Activated T-helper 2 cell treated with anti-CD3 and anti-CD28 coated beads, Interferon-gamma antibody, Interleukin-2, Interleukin-4, amounts not matched to agents 10 μg/mL and 5 μg/mL and 100 μg/mL, durations not matched to agents 14 hours and 24 hours and 36 hours (primary cell): ENCODE measurements around the gene CEP350. TPM values are rescaled to one million over a fixed set of nuclear protein-coding genes. Genes with fewer than 3 reads are reported as not detected.

Source experiments
- DNase-seq: peaks from one replicate; pipeline ENCODE4 v3.0.0; 2021; ENCODE audit warnings: low spot score
- H3K27ac Mint-ChIP-seq: one replicate; pipeline ENCODE4 v1.8.0; 2021; ENCODE audit warnings: mixed read lengths
- H3K27me3 Mint-ChIP-seq: one replicate; pipeline ENCODE4 v1.8.0; 2021; ENCODE audit warnings: low read depth, mixed read lengths
- H3K36me3 Mint-ChIP-seq: one replicate; pipeline ENCODE4 v1.8.0; 2021; ENCODE audit warnings: low read depth, mixed read lengths
- H3K4me1 Mint-ChIP-seq: one replicate; pipeline ENCODE4 v1.8.0; 2021; ENCODE audit warnings: low read depth, mixed read lengths
- H3K4me3 Mint-ChIP-seq: one replicate; pipeline ENCODE4 v1.8.0; 2021; ENCODE audit warnings: low read depth, mild to moderate bottlenecking, moderate library complexity, mixed read lengths
- H3K9me3 Mint-ChIP-seq: one replicate; pipeline ENCODE4 v1.8.0; 2021; ENCODE audit warnings: mixed read lengths
- intact Hi-C: fragments of 100-400 bp; cut with micrococcal nuclease; formaldehyde crosslinking; loops from one replicate; pipeline ENCODE4 v1.15.1; 2023
- total RNA-seq: library from RNA; stranded (reverse); gene quantifications from 2 replicates; pipeline ENCODE4 v1.2.3, GENCODE V29; 2022

Gene CEP350
- total RNA-seq, 1 donor from 2014 or later, result 43.7 TPM

DNA sequence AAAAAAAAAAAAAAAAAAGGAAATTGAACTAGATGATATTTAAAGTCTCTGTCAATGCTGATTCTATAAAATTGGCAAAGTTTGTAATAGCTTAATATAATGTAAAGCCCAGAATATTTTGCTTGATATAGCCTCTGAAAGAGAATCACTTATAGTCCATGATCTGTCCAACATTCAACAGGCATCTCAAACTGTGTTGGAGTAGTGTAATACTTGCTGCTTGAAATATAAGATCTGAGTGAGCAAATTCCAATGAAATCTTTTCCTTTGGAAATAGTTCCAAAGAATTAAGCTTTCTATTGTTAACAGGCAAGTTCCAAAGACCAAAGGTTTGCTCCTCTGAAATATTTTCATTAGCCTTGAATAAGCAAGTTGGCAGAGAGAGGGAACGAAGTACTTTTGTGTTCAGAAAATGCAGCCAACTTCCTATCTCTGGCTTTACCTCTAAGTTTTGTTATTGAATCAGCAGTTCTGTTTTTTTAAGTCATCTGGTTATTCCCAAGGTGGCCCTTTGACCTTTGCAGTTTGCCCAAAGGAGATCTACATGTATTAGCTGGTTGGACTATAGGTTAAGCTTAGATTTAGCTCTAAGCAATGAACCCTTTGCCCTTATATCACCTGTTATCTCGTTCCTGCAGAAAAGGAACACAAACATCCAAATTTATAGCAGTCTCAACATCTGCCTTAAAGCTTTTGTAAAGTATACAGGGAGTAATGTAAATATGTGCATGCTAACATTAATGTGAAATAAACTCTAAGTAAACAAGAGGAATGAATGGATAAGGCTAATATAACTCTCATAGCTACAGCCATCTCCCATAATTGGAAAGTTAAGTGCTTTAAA lies 24.4 kb upstream of the CEP350 start:
- Mint-ChIP-seq H3K4me1 (no peaks in the 10 kb centered on the region), H3K9me3 (no peaks in the 10 kb centered on the region), H3K4me3 (no peak overlapping the region), H3K27ac (no peak overlapping the region), H3K36me3 (no peaks in the 10 kb centered on the region), H3K27me3 (peaks cover 12% of the 10 kb centered on the region)
- intact Hi-C loops, result no loop called here
- DNase-seq, result no peak

DNA sequence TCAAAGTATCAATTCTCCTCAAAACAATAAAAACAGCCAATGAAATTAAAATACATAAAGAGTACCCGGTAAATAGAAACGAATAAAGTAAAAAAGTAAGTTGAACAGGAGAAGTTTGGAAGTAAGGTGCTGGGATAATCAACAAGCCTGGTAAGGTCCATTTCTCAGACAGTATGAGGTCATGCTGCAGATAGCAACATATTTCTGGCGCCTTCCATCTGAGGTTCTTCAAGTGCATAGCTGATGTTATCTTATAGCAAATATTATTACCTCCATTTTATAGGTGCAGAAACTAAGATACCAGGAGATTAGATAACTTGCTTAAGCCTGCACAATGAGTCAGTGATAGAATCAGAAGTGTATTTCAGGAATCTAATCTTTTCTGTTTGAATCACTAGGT lies 23.7 kb upstream of the CEP350 start:
- Mint-ChIP-seq H3K4me1 (no peaks in the 10 kb centered on the region), H3K36me3 (no peaks in the 10 kb centered on the region), H3K4me3 (no peak overlapping the region), H3K27me3 (peaks cover 14% of the 10 kb centered on the region), H3K27ac (no peak overlapping the region), H3K9me3 (no peaks in the 10 kb centered on the region)
- no peak for DNase-seq
- intact Hi-C loops, result no loop called here

DNA sequence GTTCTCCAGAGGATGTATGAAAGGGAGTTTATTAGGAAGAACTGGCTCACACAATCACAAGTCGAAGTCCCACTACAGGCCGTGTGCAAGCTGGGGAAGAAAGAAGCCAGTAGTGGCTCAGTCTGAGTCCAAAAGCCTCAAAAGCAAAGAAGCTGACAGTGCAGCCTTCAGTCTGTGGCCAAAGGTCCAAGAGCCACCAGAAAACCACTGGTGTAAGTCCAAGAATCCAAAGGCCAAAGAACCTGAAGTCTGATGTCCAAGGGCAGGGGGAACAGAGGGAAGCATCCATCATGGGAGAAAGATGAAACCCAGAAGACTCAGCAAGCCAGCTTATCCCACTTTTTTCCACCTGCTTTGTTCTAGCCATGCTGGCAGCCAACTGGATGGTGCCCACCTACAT lies 21.4 kb upstream of the CEP350 start:
- no peaks in the 10 kb centered on the region for H3K36me3 Mint-ChIP-seq
- no peak overlapping the region for H3K27ac Mint-ChIP-seq
- intact Hi-C loops, result no loop called here
- no peak overlapping the region for H3K4me3 Mint-ChIP-seq
- DNase-seq, result no peak
- H3K27me3 Mint-ChIP-seq, result peaks cover 30% of the 10 kb centered on the region
- H3K9me3 Mint-ChIP-seq, result no peaks in the 10 kb centered on the region
- no peaks in the 10 kb centered on the region for H3K4me1 Mint-ChIP-seq

DNA sequence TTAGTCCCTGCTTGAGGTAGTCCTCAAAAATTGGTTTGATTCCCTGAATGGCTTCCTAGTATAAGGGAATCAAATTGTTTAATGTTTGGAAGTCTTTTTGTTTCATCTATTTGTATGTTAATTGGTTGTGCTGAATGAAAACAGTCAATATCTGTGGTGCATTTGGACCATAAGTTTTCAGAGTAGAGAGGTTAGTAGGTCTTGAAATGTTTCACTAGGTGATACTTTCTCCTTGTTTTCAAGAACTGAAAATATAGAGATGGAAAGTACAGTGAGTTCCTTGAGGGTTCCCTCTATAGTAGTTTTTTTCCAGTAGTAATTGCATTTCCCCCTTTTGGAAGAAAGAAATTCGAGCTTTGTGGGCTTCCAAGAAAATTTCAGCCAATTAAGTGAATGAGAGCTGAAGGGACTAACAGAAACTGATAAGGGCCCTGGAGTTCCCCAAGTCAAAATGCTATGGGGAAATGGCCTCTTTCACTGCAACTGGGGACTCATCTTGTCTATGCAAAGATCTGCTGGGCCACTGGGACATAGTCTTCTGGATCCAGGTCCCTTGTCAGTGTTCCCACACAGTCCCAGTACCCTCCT lies 18.6 kb upstream of the CEP350 start:
- no peaks in the 10 kb centered on the region for H3K4me1 Mint-ChIP-seq
- no peaks in the 10 kb centered on the region for H3K9me3 Mint-ChIP-seq
- no peak for DNase-seq
- no peak overlapping the region for H3K4me3 Mint-ChIP-seq
- no peaks in the 10 kb centered on the region for H3K36me3 Mint-ChIP-seq
- peaks cover 32% of the 10 kb centered on the region for H3K27me3 Mint-ChIP-seq
- H3K27ac Mint-ChIP-seq, result no peak overlapping the region
- intact Hi-C loops, result no loop called here

DNA sequence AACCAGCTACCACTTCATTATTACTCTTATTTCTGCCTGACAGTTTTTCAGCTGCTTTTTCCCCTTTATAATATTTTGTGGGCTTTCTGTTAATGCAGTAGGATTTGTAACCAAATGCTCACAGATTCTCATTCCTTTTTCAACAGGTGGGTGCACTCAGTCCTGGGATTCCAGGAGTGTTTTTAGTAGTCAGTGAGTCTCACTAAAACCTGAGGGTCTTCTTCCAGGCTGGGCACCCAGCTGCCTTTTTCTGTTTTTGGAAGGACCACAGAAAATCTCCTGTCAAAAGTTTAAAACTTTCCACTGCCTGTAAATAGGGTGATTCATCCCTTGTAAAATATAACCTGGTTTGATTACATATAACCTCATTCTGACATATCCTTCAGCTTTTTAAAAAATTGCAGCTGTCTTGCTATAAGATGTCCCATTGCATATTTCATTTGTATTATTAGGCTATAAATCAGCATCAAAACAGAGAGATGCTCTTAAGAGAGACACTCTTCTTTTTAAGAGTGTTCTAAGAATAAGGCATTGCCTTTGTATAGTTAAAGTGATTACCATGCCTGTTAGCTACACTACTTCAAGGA lies 16.8 kb upstream of the CEP350 start:
- no peak for DNase-seq
- Mint-ChIP-seq H3K27ac (no peak overlapping the region), H3K4me1 (no peaks in the 10 kb centered on the region), H3K36me3 (no peaks in the 10 kb centered on the region), H3K4me3 (no peak overlapping the region), H3K9me3 (no peaks in the 10 kb centered on the region), H3K27me3 (peaks cover 28% of the 10 kb centered on the region)
- intact Hi-C loops, result no loop called here

DNA sequence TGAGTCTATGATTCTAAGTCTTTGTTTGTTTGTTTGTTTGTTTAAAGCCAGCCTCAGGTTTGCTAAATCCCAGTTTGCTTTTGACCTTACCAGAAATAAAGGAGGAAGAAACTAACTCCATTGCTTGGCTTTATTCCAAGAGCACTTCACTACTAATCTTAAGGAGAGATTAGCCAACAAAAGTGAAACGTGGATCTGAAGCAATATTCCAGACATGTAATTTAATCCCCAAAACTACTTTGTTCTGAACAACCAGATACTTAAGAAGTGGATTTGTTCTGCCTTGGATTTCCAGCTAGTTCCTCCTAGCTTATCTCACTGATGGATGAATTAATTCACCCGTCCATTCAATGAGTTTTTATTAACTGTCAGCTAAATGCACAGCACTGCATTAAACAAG lies 15.9 kb upstream of the CEP350 start:
- Mint-ChIP-seq H3K36me3 (no peaks in the 10 kb centered on the region), H3K4me1 (no peaks in the 10 kb centered on the region)

DNA sequence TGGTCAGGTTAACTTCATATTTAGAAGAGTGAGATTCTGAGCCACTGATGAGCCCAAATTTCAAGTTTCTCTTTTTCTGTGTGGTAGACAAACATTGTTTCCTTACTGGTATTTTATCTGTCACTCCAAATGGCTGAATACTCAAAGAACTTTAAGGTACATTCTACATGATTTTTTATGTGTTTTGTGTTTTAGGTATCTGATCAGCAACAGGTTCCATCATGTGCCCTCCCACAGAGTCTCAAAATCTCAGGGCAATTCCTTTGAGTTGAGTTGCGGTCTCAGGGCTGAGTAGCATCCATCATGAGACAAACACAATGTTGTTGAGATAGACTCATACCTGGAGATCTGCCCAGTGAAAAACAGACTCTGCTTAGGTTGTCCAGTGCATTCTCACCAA lies 14.7 kb upstream of the CEP350 start:
- intact Hi-C loops, result no loop called here

More for the DNA sequence above, 15.9 kb upstream of the CEP350 start:
- intact Hi-C loops, result no loop called here
- H3K27ac Mint-ChIP-seq, result no peak overlapping the region
- no peak for DNase-seq
- H3K27me3 Mint-ChIP-seq, result peaks cover 28% of the 10 kb centered on the region
- no peaks in the 10 kb centered on the region for H3K9me3 Mint-ChIP-seq
- no peak overlapping the region for H3K4me3 Mint-ChIP-seq

DNA sequence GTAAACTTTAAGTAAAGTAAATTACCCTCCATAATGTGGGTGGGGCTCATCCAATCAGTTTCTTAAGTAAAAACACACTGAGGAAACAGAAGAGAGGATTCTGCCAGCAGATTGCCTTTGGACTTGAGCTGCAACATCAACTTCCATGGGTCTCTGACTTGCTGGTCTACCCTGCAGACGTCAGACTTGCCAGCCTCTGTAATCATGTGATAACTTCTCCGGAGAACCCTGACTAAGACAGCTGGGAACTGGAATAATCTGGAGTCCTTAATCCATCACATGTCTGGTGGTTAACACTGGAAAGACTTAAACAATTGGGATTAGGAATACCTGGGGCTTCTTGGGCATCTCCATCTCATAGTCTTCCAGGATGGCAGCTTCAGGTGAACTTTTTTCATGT lies 13.2 kb upstream of the CEP350 start:
- no peak for DNase-seq
- no peaks in the 10 kb centered on the region for H3K4me1 Mint-ChIP-seq
- peaks cover 22% of the 10 kb centered on the region for H3K27me3 Mint-ChIP-seq
- intact Hi-C loops, result no loop called here
- H3K27ac Mint-ChIP-seq, result no peak overlapping the region
- H3K9me3 Mint-ChIP-seq, result no peaks in the 10 kb centered on the region
- H3K36me3 Mint-ChIP-seq, result no peaks in the 10 kb centered on the region
- H3K4me3 Mint-ChIP-seq, result no peak overlapping the region

More for the DNA sequence above, 14.7 kb upstream of the CEP350 start:
- H3K9me3 Mint-ChIP-seq, result no peaks in the 10 kb centered on the region
- no peaks in the 10 kb centered on the region for H3K4me1 Mint-ChIP-seq
- H3K4me3 Mint-ChIP-seq, result no peak overlapping the region
- DNase-seq, result no peak
- no peak overlapping the region for H3K27ac Mint-ChIP-seq
- peaks cover 28% of the 10 kb centered on the region for H3K27me3 Mint-ChIP-seq
- no peaks in the 10 kb centered on the region for H3K36me3 Mint-ChIP-seq

DNA sequence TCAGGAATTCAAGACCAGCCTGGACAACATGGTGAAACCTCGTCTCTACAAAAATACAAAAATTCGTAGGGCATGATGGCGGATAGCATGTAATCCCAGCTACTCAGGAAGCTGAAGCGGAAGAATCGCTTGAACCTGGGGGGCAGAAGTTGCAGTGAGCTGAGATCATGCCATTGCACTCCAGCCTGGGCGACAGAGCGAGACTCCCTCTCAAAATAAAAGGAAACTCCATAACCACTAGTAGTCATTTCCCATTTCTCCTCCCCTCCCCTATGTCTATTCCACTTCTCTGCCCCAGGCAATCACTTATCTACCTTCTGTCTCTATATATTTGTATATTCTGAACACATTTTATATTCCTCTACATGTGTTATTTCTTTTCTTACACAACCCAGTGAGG lies 4.0 kb upstream of the CEP350 start:
- H3K9me3 Mint-ChIP-seq, result no peaks in the 10 kb centered on the region
- no peaks in the 10 kb centered on the region for H3K27me3 Mint-ChIP-seq
- H3K36me3 Mint-ChIP-seq, result no peaks in the 10 kb centered on the region
- DNase-seq, result no peak
- H3K27ac Mint-ChIP-seq, result no peak overlapping the region
- no peak overlapping the region for H3K4me3 Mint-ChIP-seq
- peaks cover 17% of the 10 kb centered on the region for H3K4me1 Mint-ChIP-seq
- intact Hi-C loops, result loop anchor here (5.0 kb wide), 2 partner anchors 202 to 913 kb away; partner anchors contain the start of gene QSOX1

DNA sequence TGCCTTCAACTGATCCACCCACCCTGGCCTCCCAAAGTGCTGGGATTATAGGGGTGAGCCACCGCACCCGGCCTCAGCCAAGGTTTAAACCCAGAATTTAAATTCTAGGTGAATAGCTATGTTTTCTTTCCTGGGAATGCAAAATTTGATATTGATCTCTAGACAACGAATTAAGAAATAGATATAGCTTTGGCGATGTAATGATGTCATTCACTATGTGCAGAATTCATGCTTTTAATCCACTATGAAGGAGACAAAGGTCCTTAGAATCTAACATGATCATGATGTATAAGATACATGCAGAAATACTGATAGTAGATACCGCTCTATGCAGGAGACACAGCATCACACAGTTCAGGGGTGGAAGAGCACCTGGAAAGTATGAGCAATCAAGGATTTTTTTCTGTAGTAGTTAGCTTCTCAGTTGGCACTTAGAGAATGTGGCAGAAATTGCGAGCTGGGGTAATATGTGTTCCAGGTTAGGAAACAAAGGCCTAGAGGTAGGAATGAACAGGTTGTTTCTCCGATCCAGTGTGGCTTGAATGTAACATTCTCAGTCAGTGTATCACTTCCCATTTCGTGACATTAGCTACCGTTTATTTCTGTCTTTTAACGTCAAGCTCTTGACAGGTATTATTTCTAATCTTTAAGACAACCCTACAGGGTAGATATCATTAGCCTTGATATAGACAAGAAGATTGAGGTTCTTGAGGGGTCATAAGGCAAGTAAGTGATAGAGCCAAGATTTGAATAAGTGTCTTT lies 3.0 kb upstream of the CEP350 start:
- Mint-ChIP-seq H3K27me3 (no peaks in the 10 kb centered on the region), H3K9me3 (no peaks in the 10 kb centered on the region), H3K36me3 (no peaks in the 10 kb centered on the region), H3K4me3 (no peak overlapping the region), H3K27ac (no peak overlapping the region), H3K4me1 (peaks cover 26% of the 10 kb centered on the region)
- intact Hi-C loops, result loop anchor here (5.0 kb wide), 2 partner anchors 201 to 914 kb away; partner anchors contain the start of gene QSOX1
- DNase-seq, result no peak

DNA sequence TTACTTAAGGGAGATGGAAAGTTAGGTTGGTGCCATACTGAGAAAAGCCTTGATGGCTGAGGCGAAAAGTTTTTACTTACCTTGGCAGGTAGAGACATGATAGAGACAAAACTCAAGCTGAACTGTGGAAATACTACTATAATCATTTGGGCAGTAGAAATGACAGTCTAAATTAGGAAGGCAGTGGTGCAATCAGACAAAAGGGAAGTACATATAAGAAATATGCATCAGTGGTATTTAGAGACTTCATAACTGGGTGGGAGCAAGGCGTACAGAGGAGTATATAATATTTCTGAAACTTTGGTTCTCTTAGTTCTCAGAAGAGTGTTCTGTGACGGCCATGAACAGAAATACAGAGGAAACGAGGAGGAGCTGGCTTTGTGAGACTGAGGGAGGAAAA lies 2.4 kb upstream of the CEP350 start:
- no peak for DNase-seq
- Mint-ChIP-seq H3K27me3 (no peaks in the 10 kb centered on the region), H3K4me1 (peaks cover 30% of the 10 kb centered on the region), H3K27ac (peak overlapping the region; percentile 79), H3K9me3 (no peaks in the 10 kb centered on the region), H3K4me3 (peak overlapping the region; percentile 3), H3K36me3 (no peaks in the 10 kb centered on the region)
- intact Hi-C loops, result loop anchor here (5.0 kb wide), 2 partner anchors 200 to 915 kb away; partner anchors contain the start of gene QSOX1

DNA sequence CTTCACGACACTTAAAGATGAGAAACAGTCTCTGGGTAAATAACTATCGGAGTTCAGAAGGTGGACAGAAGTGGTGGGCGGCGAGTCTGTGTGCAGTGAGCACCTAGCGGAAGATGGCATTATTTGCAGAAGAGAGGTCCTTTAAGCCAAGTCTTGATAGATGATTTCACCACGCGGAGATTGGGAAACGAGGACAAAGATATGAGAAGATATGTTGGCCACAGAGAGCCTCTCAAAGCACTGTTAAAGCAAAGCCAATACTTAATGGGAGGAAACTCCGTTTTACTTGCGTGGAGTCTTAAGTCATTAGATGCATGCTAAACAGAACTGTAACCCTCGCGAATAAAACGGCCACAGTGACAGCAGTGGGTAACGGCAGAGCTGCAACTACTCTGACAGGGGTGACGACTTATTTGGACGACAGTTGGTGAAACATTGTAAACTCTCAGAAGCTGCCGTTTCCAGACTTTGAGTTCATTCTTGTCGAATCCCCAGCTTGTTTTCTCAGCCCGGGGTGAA lies 577 bp upstream of the CEP350 start:
- no peaks in the 10 kb centered on the region for H3K27me3 Mint-ChIP-seq
- H3K9me3 Mint-ChIP-seq, result no peaks in the 10 kb centered on the region
- H3K36me3 Mint-ChIP-seq, result no peaks in the 10 kb centered on the region
- intact Hi-C loops, result loop anchor here (1.0 to 5.0 kb wide), 3 partner anchors 72 to 917 kb away; partner anchors contain the start of genes QSOX1 and TOR1AIP1
- H3K27ac Mint-ChIP-seq, result peak overlapping the region; percentile 98
- peaks cover 34% of the 10 kb centered on the region for H3K4me1 Mint-ChIP-seq
- no peak for DNase-seq
- peak overlapping the region; percentile 87 for H3K4me3 Mint-ChIP-seq
